Ishikawa (cell line): ENCODE results near the gene YWHAB.
A peak's percentile ranks its signal among the peaks of the same experiment; 100 is the strongest.

Experiments used
- CEBPB ChIP-seq: IDR thresholded peaks from 2 replicates; pipeline ENCODE4 v1.6.1; 2012
- CREB1 ChIP-seq: IDR thresholded peaks from 2 replicates; pipeline ENCODE4 v1.6.1; 2012; ENCODE audit warnings: low read depth
- EGR1 ChIP-seq: IDR thresholded peaks from 2 replicates; pipeline ENCODE4 v1.6.1; 2012
- EP300 ChIP-seq: IDR thresholded peaks from 2 replicates; pipeline ENCODE4 v1.6.1; 2012; ENCODE audit warnings: borderline replicate concordance
- FOXM1 ChIP-seq: IDR thresholded peaks from 2 replicates; pipeline ENCODE4 v1.6.1; 2012; ENCODE audit warnings: low read depth, borderline replicate concordance
- NFIC ChIP-seq: IDR thresholded peaks from 2 replicates; pipeline ENCODE4 v1.6.1; 2012
- RAD21 ChIP-seq: IDR thresholded peaks from 2 replicates; pipeline ENCODE4 v1.6.1; 2012; ENCODE audit warnings: low read depth
- TAF1 ChIP-seq: IDR thresholded peaks from 2 replicates; pipeline ENCODE4 v1.6.1; 2012; ENCODE audit warnings: low read depth, mild to moderate bottlenecking
- TCF12 ChIP-seq: IDR thresholded peaks from 2 replicates; pipeline ENCODE4 v1.6.1; 2012; ENCODE audit warnings: low read depth
- TEAD4 ChIP-seq: IDR thresholded peaks from 2 replicates; pipeline ENCODE4 v1.6.1; 2012
- YY1 ChIP-seq: IDR thresholded peaks from 2 replicates; pipeline ENCODE4 v1.6.1; 2012; ENCODE audit warnings: low read depth
- ZBTB7A ChIP-seq: IDR thresholded peaks from 2 replicates; pipeline ENCODE4 v1.6.1; 2012; ENCODE audit warnings: low read depth
- TF ChIP-seq, protein P1 (sequence below): IDR thresholded peaks from 2 replicates; pipeline ENCODE4 v1.6.1; 2012
- TF ChIP-seq, protein P2 (sequence below): IDR thresholded peaks from 2 replicates; pipeline ENCODE4 v1.6.1; 2012
- TF ChIP-seq, protein P3 (sequence below): IDR thresholded peaks from 2 replicates; pipeline ENCODE4 v1.6.1; 2012; ENCODE audit warnings: low read depth, mild to moderate bottlenecking

YWHAB gene

GRCh38 chr20:44888226-44889103, 3.0 kb downstream of the YWHAB start:
- no peak for TF ChIP-seq YY1
- TF ChIP-seq CEBPB: peak; percentile 28; the same call in 1 of the 2 replicates
- TF ChIP-seq RAD21: no peak
- TF ChIP-seq, protein P1, sequence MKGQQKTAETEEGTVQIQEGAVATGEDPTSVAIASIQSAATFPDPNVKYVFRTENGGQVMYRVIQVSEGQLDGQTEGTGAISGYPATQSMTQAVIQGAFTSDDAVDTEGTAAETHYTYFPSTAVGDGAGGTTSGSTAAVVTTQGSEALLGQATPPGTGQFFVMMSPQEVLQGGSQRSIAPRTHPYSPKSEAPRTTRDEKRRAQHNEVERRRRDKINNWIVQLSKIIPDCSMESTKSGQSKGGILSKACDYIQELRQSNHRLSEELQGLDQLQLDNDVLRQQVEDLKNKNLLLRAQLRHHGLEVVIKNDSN: no peak

GRCh38 chr20:44891826-44892225, 6.3 kb downstream of the YWHAB start:
- TF ChIP-seq EP300 (no peak), TAF1 (no peak), CEBPB (no peak), TEAD4 (no peak), YY1 (no peak), NFIC (no peak), FOXM1 (no peak), ZBTB7A (no peak), EGR1 (no peak), RAD21 (no peak), TCF12 (no peak), CREB1 (no peak)
- TF ChIP-seq, protein P1: no peak
- TF ChIP-seq, protein P2, sequence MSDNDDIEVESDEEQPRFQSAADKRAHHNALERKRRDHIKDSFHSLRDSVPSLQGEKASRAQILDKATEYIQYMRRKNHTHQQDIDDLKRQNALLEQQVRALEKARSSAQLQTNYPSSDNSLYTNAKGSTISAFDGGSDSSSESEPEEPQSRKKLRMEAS: no peak
- TF ChIP-seq, protein P3, sequence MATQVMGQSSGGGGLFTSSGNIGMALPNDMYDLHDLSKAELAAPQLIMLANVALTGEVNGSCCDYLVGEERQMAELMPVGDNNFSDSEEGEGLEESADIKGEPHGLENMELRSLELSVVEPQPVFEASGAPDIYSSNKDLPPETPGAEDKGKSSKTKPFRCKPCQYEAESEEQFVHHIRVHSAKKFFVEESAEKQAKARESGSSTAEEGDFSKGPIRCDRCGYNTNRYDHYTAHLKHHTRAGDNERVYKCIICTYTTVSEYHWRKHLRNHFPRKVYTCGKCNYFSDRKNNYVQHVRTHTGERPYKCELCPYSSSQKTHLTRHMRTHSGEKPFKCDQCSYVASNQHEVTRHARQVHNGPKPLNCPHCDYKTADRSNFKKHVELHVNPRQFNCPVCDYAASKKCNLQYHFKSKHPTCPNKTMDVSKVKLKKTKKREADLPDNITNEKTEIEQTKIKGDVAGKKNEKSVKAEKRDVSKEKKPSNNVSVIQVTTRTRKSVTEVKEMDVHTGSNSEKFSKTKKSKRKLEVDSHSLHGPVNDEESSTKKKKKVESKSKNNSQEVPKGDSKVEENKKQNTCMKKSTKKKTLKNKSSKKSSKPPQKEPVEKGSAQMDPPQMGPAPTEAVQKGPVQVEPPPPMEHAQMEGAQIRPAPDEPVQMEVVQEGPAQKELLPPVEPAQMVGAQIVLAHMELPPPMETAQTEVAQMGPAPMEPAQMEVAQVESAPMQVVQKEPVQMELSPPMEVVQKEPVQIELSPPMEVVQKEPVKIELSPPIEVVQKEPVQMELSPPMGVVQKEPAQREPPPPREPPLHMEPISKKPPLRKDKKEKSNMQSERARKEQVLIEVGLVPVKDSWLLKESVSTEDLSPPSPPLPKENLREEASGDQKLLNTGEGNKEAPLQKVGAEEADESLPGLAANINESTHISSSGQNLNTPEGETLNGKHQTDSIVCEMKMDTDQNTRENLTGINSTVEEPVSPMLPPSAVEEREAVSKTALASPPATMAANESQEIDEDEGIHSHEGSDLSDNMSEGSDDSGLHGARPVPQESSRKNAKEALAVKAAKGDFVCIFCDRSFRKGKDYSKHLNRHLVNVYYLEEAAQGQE: no peak

DNA sequence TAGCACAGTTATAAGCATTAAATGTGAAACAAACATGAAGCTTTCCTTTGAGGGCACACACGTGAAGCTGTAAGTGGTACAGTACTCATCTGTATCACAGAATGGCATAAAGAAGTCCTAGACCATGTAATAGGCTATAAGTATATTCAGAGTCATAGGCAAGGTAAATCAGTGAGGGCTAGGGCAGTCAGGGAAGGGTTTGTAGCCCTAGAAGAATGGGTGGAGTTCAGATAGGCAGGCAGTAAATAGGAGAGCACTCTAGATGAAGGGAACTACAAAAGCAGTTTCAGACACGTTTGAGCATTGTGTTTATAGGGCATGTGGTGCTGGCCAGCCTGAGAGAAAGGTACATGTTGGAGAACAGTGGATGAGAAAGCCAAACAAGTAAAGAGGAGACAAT, 9.5 kb downstream of the YWHAB start:
- TF ChIP-seq CREB1 (no peak), RAD21 (no peak), FOXM1 (no peak), TCF12 (no peak), ZBTB7A (no peak), TEAD4 (no peak), YY1 (no peak), CEBPB (no peak), EGR1 (no peak), NFIC (no peak), EP300 (no peak)
- TF ChIP-seq, protein P1: no peak
- TF ChIP-seq, protein P2: no peak

GRCh38 chr20:44896583-44896982, 11.1 kb downstream of the YWHAB start:
- TF ChIP-seq TAF1 (no peak), CREB1 (no peak), YY1 (no peak), TCF12 (no peak), EP300 (no peak), EGR1 (no peak)
- TF ChIP-seq, protein P3: no peak
- TF ChIP-seq, protein P1: no peak

GRCh38 chr20:44897133-44897532, 11.6 kb downstream of the YWHAB start:
- no peak for TF ChIP-seq TEAD4
- TF ChIP-seq, protein P1: no peak
- no peak for TF ChIP-seq FOXM1
